Neuronal stem cell (in vitro differentiated cells): ENCODE data around the gene WNT7A.

Source experiments
- DNase-seq: peaks from one replicate; pipeline ENCODE4 v3.0.0-alpha.2; 2013; ENCODE audit warnings: low spot score
- H2AFZ ChIP-seq: one replicate; pipeline ENCODE4 v1.6.1; 2013; ENCODE audit warnings: mild to moderate bottlenecking, low read length, inconsistent platforms
- H2AK5ac ChIP-seq: 2 replicates; pipeline ENCODE4 v1.6.1; 2013; ENCODE audit warnings: low read depth, mild to moderate bottlenecking, inconsistent platforms, low read length, moderate library complexity, mixed read lengths
- H2BK120ac ChIP-seq: 2 replicates; pipeline ENCODE4 v1.6.1; 2013; ENCODE audit warnings: low read depth, mild to moderate bottlenecking, inconsistent platforms, low read length, moderate library complexity, mixed read lengths
- H2BK12ac ChIP-seq: one replicate; pipeline ENCODE4 v1.6.1; 2013; ENCODE audit warnings: low read length, inconsistent platforms
- H2BK15ac ChIP-seq: 2 replicates; pipeline ENCODE4 v1.6.1; 2013; ENCODE audit warnings: mild to moderate bottlenecking, low read length, inconsistent platforms, mixed read lengths
- H2BK5ac ChIP-seq: one replicate; pipeline ENCODE4 v1.6.1; 2013; ENCODE audit warnings: inconsistent platforms, mild to moderate bottlenecking, low read length, moderate library complexity
- H3K14ac ChIP-seq: one replicate; pipeline ENCODE4 v1.6.1; 2013; ENCODE audit warnings: low read length, inconsistent platforms
- H3K18ac ChIP-seq: 2 replicates; pipeline ENCODE4 v1.6.1; 2013; ENCODE audit warnings: low read length, inconsistent platforms
- H3K23ac ChIP-seq: 2 replicates; pipeline ENCODE4 v1.6.1; 2013; ENCODE audit warnings: low read depth, mild to moderate bottlenecking, mixed read lengths, low read length, inconsistent platforms; ENCODE audit not compliant: poor library complexity
- H3K27ac ChIP-seq: replicated peaks from 3 replicates; pipeline ENCODE4 v1.5.1; 2013; ENCODE audit warnings: low read length, inconsistent platforms
- H3K27me3 ChIP-seq, 3 experiments: 2 replicates each; pipeline ENCODE4 v1.6.1; 2013; ENCODE audit warnings: low read length in 3 of 3, mild to moderate bottlenecking in 2 of 3, inconsistent platforms in 1 of 3, low read depth in 1 of 3, mixed read lengths in 1 of 3, moderate library complexity in 1 of 3; ENCODE audit not compliant: control insufficient read depth in 3 of 3, insufficient read depth in 3 of 3
- H3K36me3 ChIP-seq, 2 donors: replicated peaks in 1 of 2; 2 replicates each; pipeline ENCODE4 v1.6.1; 2013; ENCODE audit warnings: low read length in 2 of 2; ENCODE audit not compliant: control insufficient read depth in 2 of 2, insufficient read depth in 2 of 2
- H3K4ac ChIP-seq: 2 replicates; pipeline ENCODE4 v1.6.1; 2013; ENCODE audit warnings: inconsistent platforms, mild to moderate bottlenecking, low read length, moderate library complexity
- H3K4me1 ChIP-seq, 2 donors: 1 replicate in 1 of 2; 2 replicates in 1 of 2; pipeline ENCODE4 v1.6.1; 2013; ENCODE audit warnings: low read length in 2 of 2, low read depth in 1 of 2; ENCODE audit not compliant: control insufficient read depth in 2 of 2, insufficient read depth in 1 of 2
- H3K4me2 ChIP-seq: one replicate; pipeline ENCODE4 v1.6.1; 2013; ENCODE audit warnings: mild to moderate bottlenecking, low read length, inconsistent platforms; ENCODE audit not compliant: insufficient read depth, poor library complexity, severe bottlenecking
- H3K4me3 ChIP-seq, 2 donors: 2 replicates each; pipeline ENCODE4 v1.5.1; 2013; ENCODE audit warnings: low read length in 2 of 2, mild to moderate bottlenecking in 2 of 2, inconsistent platforms in 1 of 2, moderate library complexity in 1 of 2
- H3K79me1 ChIP-seq: one replicate; pipeline ENCODE4 v1.6.1; 2013; ENCODE audit warnings: low read depth, mild to moderate bottlenecking, inconsistent platforms, low read length, moderate library complexity
- H3K9ac ChIP-seq: one replicate; pipeline ENCODE4 v1.6.1; 2013; ENCODE audit warnings: mild to moderate bottlenecking, low read depth, low read length, inconsistent platforms; ENCODE audit not compliant: poor library complexity
- H3K9me3 ChIP-seq, 2 donors: replicated peaks in 1 of 2; 2 replicates each; pipeline versions ENCODE3 to v1.6.1; 2013; ENCODE audit warnings: low read length in 2 of 2, mild to moderate bottlenecking in 2 of 2, inconsistent platforms in 1 of 2, low read depth in 1 of 2, mixed read lengths in 1 of 2, moderate library complexity in 1 of 2; ENCODE audit not compliant: control insufficient read depth in 2 of 2, insufficient read depth in 1 of 2
- H4K8ac ChIP-seq: one replicate; pipeline ENCODE4 v1.6.1; 2013; ENCODE audit warnings: low read depth, mild to moderate bottlenecking, inconsistent platforms, low read length, moderate library complexity
- H4K91ac ChIP-seq: one replicate; pipeline ENCODE4 v1.6.1; 2013; ENCODE audit warnings: low read length, low read depth, mild to moderate bottlenecking, inconsistent platforms; ENCODE audit not compliant: poor library complexity
- WGBS, 2 donors: extraction: QIAGEN DNeasy Blood & Tissue Kit; methylation state at CpG; one replicate each; pipeline ENCODE4 v1.1.7; 2013; ENCODE audit warnings: missing lambda C conversion rate in 2 of 2, mixed read lengths in 1 of 2; ENCODE audit not compliant: insufficient read length in 2 of 2, insufficient replicate concordance in 1 of 2; ENCODE audit errors: extremely low coverage in 2 of 2; 5-methylcytosine and 5-hydroxymethylcytosine counted together

WNT7A gene

DNA sequence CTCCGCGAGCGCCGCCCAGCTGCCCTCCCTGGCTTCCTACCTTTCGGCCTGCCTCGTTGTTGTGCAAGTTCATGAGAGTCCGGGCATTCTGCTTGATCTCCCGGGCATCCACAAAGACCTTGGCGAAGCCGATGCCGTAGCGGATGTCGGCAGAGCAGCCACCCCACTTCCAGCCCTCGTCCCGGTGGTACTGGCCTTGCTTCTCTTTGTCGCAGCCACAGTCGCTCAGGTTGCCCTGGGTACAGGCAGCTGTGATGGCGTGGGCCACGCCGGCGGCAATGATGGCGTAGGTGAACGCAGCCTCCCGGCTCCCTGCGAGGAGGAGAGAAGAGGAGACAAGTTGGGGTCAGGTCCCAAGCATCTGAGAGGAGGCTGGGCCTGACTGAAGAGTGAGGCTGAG lies 25.4 kb downstream of the WNT7A start:
- no peak overlapping the region for H3K9ac ChIP-seq
- H3K27me3 ChIP-seq: no peaks in the 10 kb centered on the region
- H3K9me3 ChIP-seq: no peaks in the 10 kb centered on the region
- no peak overlapping the region for H2BK5ac ChIP-seq
- H3K36me3 ChIP-seq: no peaks in the 10 kb centered on the region
- H3K14ac ChIP-seq: peak overlapping the region; percentile 22
- H3K4me1 ChIP-seq: peaks cover 0 to 15% of the 10 kb centered on the region in 2 donors
- no peaks in the 10 kb centered on the region for H3K79me1 ChIP-seq
- no peak overlapping the region for H4K91ac ChIP-seq
- H2BK15ac ChIP-seq: peak overlapping the region; percentile 50
- H3K27ac ChIP-seq: no peak overlapping the region
- no peak overlapping the region for H3K4me3 ChIP-seq
- H4K8ac ChIP-seq: no peak overlapping the region
- peak overlapping the region; percentile 35 for H3K23ac ChIP-seq
- peak overlapping the region; percentile 36 for H2BK12ac ChIP-seq
- no peak overlapping the region for H3K4ac ChIP-seq
- H3K18ac ChIP-seq: peak overlapping the region; percentile 63
- H2AK5ac ChIP-seq: peak overlapping the region; percentile 53
- WGBS, 2 donors: no CpG with 5 or more reads among the region's 25 CpGs
- no peak overlapping the region for H2BK120ac ChIP-seq
- no peak overlapping the region for H3K4me2 ChIP-seq
- DNase-seq: no peak
- H2AFZ ChIP-seq: no peak overlapping the region

- Histone ChIP-seq H3K9me3 (peaks cover 0 to 1% of the 10 kb centered on the region in 2 donors), H3K4me2 (no peak overlapping the region), H4K91ac (no peak overlapping the region), H3K79me1 (no peaks in the 10 kb centered on the region), H3K9ac (no peak overlapping the region), H2BK15ac (peak overlapping the region; percentile 88), H2BK12ac (peak overlapping the region; percentile 4), H2AK5ac (peak overlapping the region; percentile 95), H3K4ac (no peak overlapping the region), H3K36me3 (no peaks in the 10 kb centered on the region), H4K8ac (no peak overlapping the region), H3K4me1 (peaks cover 0 to 15% of the 10 kb centered on the region in 2 donors), H2BK5ac (no peak overlapping the region), H3K23ac (no peak overlapping the region), H3K4me3 (no peak overlapping the region), H3K18ac (peak overlapping the region; percentile 65), H2AFZ (no peak overlapping the region), H2BK120ac (no peak overlapping the region), H3K27ac (no peak overlapping the region), H3K14ac (no peak overlapping the region), H3K27me3 (no peaks in the 10 kb centered on the region)
- no peak for DNase-seq
- WGBS, 2 donors: no CpG with 5 or more reads among the region's 1 CpG
Observed at GRCh38 chr3:13853978-13854296, 25.9 kb downstream of the WNT7A start.

DNA sequence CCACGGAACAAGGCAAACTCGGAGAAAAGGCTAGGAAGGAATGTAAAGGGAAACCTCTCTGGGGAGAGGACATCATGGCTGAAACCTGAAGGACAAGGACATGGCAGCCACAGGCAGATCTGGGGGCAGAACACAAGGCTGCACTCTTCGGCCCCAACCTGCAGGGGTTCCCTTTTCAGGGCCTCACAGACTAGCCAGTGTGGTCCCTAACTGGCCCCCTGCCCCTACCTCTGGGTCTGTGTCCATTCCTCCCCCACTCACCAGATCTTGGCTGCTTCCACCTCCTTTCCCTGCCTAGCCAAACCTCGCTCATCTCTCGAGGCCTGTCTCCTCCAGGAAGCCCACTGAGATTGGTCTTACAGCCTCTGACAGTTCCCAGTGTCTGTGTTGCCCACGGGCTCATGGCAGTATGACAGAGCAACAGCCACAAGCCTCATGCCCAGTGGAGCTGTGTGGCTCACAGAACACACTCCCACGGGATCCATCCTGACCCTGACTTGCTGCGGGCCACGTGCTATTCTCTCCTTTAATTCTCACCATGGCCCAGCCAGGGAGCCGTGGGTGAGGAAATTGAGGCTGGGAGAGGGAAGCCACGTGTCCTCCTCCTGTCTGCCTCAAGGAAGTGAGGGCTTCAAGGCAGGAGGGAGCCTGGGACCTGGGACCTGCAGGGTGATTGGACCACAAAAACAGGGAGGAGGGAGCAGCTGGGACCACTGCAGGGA lies 26.5 kb downstream of the WNT7A start:
- Histone ChIP-seq H3K79me1 (no peaks in the 10 kb centered on the region), H2BK5ac (no peak overlapping the region), H3K36me3 (no peaks in the 10 kb centered on the region), H3K9me3 (peaks cover 0 to 1% of the 10 kb centered on the region in 2 donors), H2BK120ac (no peak overlapping the region), H2AK5ac (peak overlapping the region; percentile 95), H3K4me1 (peaks cover 0 to 15% of the 10 kb centered on the region in 2 donors), H3K14ac (peak overlapping the region; percentile 83), H2AFZ (no peak overlapping the region), H3K23ac (peak overlapping the region; percentile 67), H3K4ac (no peak overlapping the region), H3K4me2 (no peak overlapping the region), H3K4me3 (no peak overlapping the region), H3K18ac (peak overlapping the region; percentile 9), H3K9ac (no peak overlapping the region), H2BK15ac (peak overlapping the region; percentile 88), H4K8ac (no peak overlapping the region), H3K27ac (no peak overlapping the region), H4K91ac (no peak overlapping the region), H3K27me3 (no peaks in the 10 kb centered on the region), H2BK12ac (peak overlapping the region; percentile 4)
- DNase-seq: no peak
- WGBS, 2 donors: no CpG with 5 or more reads among the region's 11 CpGs

DNA sequence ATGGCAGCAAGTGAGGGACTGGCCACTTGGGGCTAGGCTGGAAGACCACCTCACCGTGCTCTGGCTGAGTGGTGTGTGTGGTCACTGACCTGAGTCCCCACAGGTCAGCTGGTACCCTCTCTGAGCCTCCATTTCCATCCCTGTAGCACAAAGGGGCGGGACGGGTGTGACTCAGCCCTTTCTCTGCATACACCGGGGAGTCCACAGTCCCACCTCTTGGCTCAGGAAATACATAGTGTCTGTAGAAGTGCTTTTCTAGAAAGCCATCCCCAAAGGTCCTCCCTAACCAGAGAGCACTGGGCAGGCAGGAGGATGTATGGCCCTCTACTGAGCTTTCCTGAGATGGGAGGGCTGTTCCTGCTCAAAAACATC lies 27.2 kb downstream of the WNT7A start:
- no peak overlapping the region for H3K4ac ChIP-seq
- H3K4me3 ChIP-seq: no peak overlapping the region
- H3K79me1 ChIP-seq: no peaks in the 10 kb centered on the region
- H3K27me3 ChIP-seq: no peaks in the 10 kb centered on the region
- H3K4me1 ChIP-seq: peaks cover 0 to 15% of the 10 kb centered on the region in 2 donors
- H4K8ac ChIP-seq: no peak overlapping the region
- no peak for DNase-seq
- H3K36me3 ChIP-seq: no peaks in the 10 kb centered on the region
- peak overlapping the region; percentile 87 for H3K18ac ChIP-seq
- no peak overlapping the region for H2BK12ac ChIP-seq
- H3K14ac ChIP-seq: no peak overlapping the region
- H3K4me2 ChIP-seq: no peak overlapping the region
- H2BK5ac ChIP-seq: no peak overlapping the region
- H3K27ac ChIP-seq: no peak overlapping the region
- no peak overlapping the region for H3K9ac ChIP-seq
- peak overlapping the region; percentile 34 for H3K23ac ChIP-seq
- H2AFZ ChIP-seq: no peak overlapping the region
- no peak overlapping the region for H2BK15ac ChIP-seq
- no peak overlapping the region for H2BK120ac ChIP-seq
- WGBS, 2 donors: no CpG with 5 or more reads among the region's 4 CpGs
- no peak overlapping the region for H4K91ac ChIP-seq
- peak overlapping the region; percentile 86 for H2AK5ac ChIP-seq
- H3K9me3 ChIP-seq: peaks cover 0 to 1% of the 10 kb centered on the region in 2 donors
